Body of pancreas (tissue), 4 donors: ENCODE data around the gene WDR7. TPM values are rescaled to one million over a fixed set of nuclear protein-coding genes. Genes with fewer than 3 reads are reported as not detected.

Experiments
- ATAC-seq: fragments of 150-250 bp; one replicate; pipeline ENCODE4 v1.9.1; 2016
- DNase-seq, 4 donors: peaks; one replicate each; pipeline ENCODE4 v3.0.0-alpha.2; 2019
- H3K27ac ChIP-seq, 4 donors: fragments of 200-600 bp; sonication (generic); 1 replicate in 3 of 4; 2 replicates in 1 of 4; pipeline versions ENCODE4 v1.5.1 to v1.6.1; 2016 to 2019; ENCODE audit warnings: mild to moderate bottlenecking in 1 of 4, mixed read lengths in 1 of 4, moderate library complexity in 1 of 4
- H3K27me3 ChIP-seq, 2 donors: fragments of 200-600 bp; sonication (generic); one replicate each; pipeline ENCODE4 v1.6.0; 2016; ENCODE audit warnings: mild to moderate bottlenecking in 1 of 2
- H3K36me3 ChIP-seq, 2 donors: fragments of 200-600 bp; sonication (generic); replicated peaks in 1 of 2; 2 replicates each; pipeline ENCODE4 v1.5.1; 2016; ENCODE audit warnings: low read depth in 2 of 2; ENCODE audit not compliant: insufficient read depth in 1 of 2
- H3K4me1 ChIP-seq: fragments of 200-600 bp; sonication (generic); one replicate; pipeline ENCODE4 v1.6.0; 2016
- H3K4me3 ChIP-seq, 2 donors: fragments of 200-600 bp; sonication (generic); 1 replicate in 1 of 2; 2 replicates in 1 of 2; pipeline ENCODE4 v1.5.1; 2016 to 2019
- H3K9me3 ChIP-seq, 3 donors: fragments of 200-600 bp; sonication (generic); 1 replicate in 2 of 3; 2 replicates in 1 of 3; pipeline ENCODE4 v1.5.1; 2016
- POLR2A ChIP-seq, 3 donors: fragments of 450-650 bp; IDR thresholded peaks; one replicate each; pipeline ENCODE4 v1.6.1; 2016; ENCODE audit warnings: antibody characterized with exemption in 3 of 3, mild to moderate bottlenecking in 2 of 3
- WGBS, 2 donors: methylation state at CpG; one replicate each; pipeline ENCODE4 v1.1.5; 2017; 5-methylcytosine and 5-hydroxymethylcytosine counted together
- intact Hi-C: fragments of 100-400 bp; cut with DNase I; formaldehyde crosslinking; loops from one replicate; pipeline ENCODE4 v1.15.1; 2023
- total RNA-seq, 2 donors: library from RNA; depleted of rRNA; stranded (reverse); fragments of >200 nt; gene quantifications; one replicate each; pipeline ENCODE4 v1.1.0, GENCODE V29; 2016
- TF ChIP-seq, protein P1 (sequence below), 7 experiments: fragments of 450-650 bp in 4 of 7; fragments of 200-600 bp in 3 of 7; sonication (generic) in 3 of 7; IDR thresholded peaks; one replicate each; pipeline ENCODE4 v1.5.1; 2016 to 2019; ENCODE audit warnings: antibody characterized with exemption in 7 of 7

WDR7 gene
- total RNA-seq, 2 donors from 2014 or later = 16.3 to 21.4 TPM

DNA sequence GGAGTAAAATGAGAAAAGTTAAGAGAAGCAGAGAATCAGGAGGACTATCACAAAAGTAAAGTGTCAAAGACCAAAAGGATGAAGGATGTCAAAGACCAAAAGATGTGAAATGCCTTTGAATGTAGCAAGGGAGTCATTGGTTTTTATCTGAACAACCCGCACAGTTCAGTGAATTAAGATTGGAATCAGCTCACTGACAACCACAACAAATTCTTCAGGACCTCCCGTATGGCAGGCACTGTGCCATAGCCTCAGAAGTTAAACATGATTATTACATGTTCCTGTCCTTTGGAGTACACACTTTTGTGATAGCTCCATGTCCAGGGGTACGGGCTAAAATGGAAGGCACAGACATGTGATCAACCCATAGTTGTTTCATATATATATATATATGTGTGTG is 7.8 kb upstream of the WDR7 start:
- Histone ChIP-seq H3K4me3 (no peak overlapping the region), H3K4me1 (peaks cover 6% of the 10 kb centered on the region), H3K9me3 (no peaks in the 10 kb centered on the region), H3K36me3 (no peaks in the 10 kb centered on the region), H3K27ac (no peak overlapping the region), H3K27me3 (no peaks in the 10 kb centered on the region)
- no peak for ATAC-seq
- TF ChIP-seq, protein P1, sequence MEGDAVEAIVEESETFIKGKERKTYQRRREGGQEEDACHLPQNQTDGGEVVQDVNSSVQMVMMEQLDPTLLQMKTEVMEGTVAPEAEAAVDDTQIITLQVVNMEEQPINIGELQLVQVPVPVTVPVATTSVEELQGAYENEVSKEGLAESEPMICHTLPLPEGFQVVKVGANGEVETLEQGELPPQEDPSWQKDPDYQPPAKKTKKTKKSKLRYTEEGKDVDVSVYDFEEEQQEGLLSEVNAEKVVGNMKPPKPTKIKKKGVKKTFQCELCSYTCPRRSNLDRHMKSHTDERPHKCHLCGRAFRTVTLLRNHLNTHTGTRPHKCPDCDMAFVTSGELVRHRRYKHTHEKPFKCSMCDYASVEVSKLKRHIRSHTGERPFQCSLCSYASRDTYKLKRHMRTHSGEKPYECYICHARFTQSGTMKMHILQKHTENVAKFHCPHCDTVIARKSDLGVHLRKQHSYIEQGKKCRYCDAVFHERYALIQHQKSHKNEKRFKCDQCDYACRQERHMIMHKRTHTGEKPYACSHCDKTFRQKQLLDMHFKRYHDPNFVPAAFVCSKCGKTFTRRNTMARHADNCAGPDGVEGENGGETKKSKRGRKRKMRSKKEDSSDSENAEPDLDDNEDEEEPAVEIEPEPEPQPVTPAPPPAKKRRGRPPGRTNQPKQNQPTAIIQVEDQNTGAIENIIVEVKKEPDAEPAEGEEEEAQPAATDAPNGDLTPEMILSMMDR (IDR thresholded peaks at IDR 0.05) = no peak
- TF ChIP-seq POLR2A (IDR thresholded peaks at IDR 0.05) = no peak
- no peak for DNase-seq
- WGBS, 2 donors = 67 to 76% methylated on average over 3 of the region's 3 CpGs
- intact Hi-C loops = no loop called here

DNA sequence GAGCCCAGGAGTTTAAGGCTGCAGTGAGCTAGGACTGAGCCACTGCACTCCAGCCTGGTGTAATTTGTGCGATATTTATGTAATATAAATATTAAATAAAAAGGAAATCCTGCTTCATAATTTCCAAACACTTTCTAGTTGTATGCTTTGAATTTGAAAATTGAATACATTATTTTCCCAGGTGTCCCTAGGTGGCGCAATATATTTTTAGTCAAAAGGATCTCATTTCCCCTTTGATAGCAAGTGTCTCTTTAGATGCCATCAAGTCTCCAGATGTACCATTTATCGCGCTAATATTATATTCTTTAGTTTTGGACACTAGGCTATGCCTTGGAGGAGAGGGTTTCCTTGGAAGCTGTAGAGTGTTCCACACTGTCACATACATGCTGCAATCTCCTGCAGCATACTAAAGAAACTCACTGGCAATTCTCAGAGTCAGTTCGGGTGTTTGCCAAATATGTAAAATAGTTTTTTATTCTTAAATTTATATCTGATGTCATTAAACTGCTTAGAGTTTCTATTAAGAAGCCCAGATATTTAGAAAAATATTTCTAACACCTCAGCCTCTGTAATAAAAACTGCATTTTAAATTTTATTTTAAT is 5.6 kb upstream of the WDR7 start:
- intact Hi-C loops = no loop called here
- no peaks in the 10 kb centered on the region for H3K36me3 ChIP-seq
- no peak for DNase-seq
- 29 to 30% methylated on average over 5 of the region's 5 CpGs for WGBS, 2 donors
- no peaks in the 10 kb centered on the region for H3K27me3 ChIP-seq
- H3K9me3 ChIP-seq = no peaks in the 10 kb centered on the region
- no peak for ATAC-seq
- no peak overlapping the region for H3K27ac ChIP-seq
- no peak for TF ChIP-seq POLR2A (IDR thresholded peaks at IDR 0.05)
- TF ChIP-seq, protein P1 (IDR thresholded peaks at IDR 0.05) = peak in 6 of 7 experiments; percentile 32 to 46 (median 38)
- peaks cover under 1% of the 10 kb centered on the region for H3K4me1 ChIP-seq
- no peak overlapping the region for H3K4me3 ChIP-seq

DNA sequence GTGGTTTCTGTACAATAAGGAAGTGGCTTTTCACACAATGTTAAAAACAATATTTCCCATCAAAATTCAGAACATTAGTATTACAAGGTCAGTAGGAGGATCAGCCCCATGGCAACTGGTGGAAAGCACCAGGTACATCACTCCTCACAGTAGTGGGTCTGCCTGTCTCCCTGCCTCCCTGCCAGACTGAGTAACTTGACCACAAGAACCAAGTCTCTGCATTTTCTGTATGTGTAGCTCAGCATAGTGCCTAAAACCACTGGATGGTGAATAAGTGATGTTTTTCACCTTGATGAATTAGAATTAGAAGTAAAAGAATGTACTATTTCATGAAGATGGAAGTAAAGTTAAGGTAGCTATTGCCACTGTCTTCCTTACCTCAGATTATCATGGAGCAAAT is 4.1 kb upstream of the WDR7 start:
- no peaks in the 10 kb centered on the region for H3K27me3 ChIP-seq
- DNase-seq (no peak), ATAC-seq (no peak)
- TF ChIP-seq, protein P1 (IDR thresholded peaks at IDR 0.05) = no peak
- no peak for TF ChIP-seq POLR2A (IDR thresholded peaks at IDR 0.05)
- H3K36me3 ChIP-seq = no peaks in the 10 kb centered on the region
- no peak overlapping the region for H3K4me3 ChIP-seq
- peaks cover 7% of the 10 kb centered on the region for H3K4me1 ChIP-seq
- intact Hi-C loops = no loop called here
- H3K27ac ChIP-seq = no peak overlapping the region
- H3K9me3 ChIP-seq = no peaks in the 10 kb centered on the region

DNA sequence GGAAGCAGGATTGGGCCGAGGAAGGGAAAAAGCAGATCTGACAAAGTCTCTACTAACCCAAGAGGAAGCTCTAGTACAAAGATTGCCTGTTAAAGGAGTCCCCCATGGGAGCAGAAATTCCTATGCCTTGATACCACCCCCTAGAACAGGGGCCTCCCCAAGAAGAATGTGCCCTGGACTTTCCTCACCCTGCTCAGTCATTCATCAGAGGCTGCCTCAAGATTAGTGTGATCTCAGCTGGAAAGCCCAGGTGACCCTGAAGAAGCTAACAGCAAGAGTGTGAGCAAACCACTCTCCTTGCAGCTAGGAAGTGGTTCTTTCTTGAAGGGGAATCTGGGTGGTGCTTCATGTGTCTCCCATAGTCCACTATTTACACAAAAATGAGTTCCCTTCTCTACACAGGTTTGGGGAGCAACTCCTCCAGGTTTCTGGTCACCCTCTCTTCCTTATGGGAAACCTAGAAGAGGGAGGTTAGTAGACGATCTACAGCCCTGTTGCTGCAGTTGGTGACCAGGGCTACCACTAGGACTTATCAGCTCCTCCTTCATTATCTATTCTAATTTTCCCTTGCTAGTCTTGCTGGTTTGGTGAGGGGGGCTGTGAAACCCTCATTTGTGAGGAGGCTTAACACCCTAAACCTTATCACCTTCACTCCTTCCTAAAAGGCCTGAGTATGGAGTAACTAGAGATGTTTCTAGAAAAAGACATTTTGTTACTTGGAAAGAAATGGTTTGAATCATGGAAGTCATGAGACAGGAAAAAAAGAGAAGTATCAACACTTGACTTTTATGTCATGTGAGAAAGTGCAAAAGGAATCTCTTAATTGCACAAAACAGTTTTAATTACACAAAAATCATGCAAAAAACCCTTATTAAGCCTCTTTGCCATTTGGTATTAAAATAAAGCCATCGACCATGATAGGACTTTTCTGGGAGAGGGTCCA is 2.9 kb upstream of the WDR7 start:
- Histone ChIP-seq H3K4me3 (no peak overlapping the region), H3K27me3 (no peaks in the 10 kb centered on the region), H3K4me1 (peaks cover 11% of the 10 kb centered on the region), H3K9me3 (no peaks in the 10 kb centered on the region), H3K27ac (no peak overlapping the region), H3K36me3 (no peaks in the 10 kb centered on the region)
- 62 to 82% methylated on average over 3 of the region's 3 CpGs for WGBS, 2 donors
- ATAC-seq (no peak), DNase-seq (no peak)
- intact Hi-C loops = no loop called here
- no peak for TF ChIP-seq POLR2A (IDR thresholded peaks at IDR 0.05)
- TF ChIP-seq, protein P1 (IDR thresholded peaks at IDR 0.05) = no peak
